ENCODE results near the gene AAK1. TPM values are rescaled to one million over a fixed set of nuclear protein-coding genes. Genes with fewer than 3 reads are reported as not detected.
"Not testable (repeated sequence)": the region's sequence is repeated elsewhere in the genome, so short reads cannot be mapped to it uniquely, and the experiment has no call there.

Gene AAK1
- total RNA-seq, 1 experiment from 2014 or later = 52.0 TPM

- peak; percentile 42 for DNase-seq (ENCODE audit: low read depth)
Observed at GRCh38 chr2:69572641-69573040, 70.9 kb downstream of the AAK1 start.

GRCh38 chr2:69571189-69571588 lies 72.3 kb downstream of the AAK1 start:
- no peak for DNase-seq (ENCODE audit: low read depth)

GRCh38 chr2:69570474-69570873 lies 73.1 kb downstream of the AAK1 start:
- DNase-seq (ENCODE audit: low read depth) = no peak

- no peak for DNase-seq (ENCODE audit: low read depth)
Observed at GRCh38 chr2:69567909-69568300, 75.6 kb downstream of the AAK1 start.

GRCh38 chr2:69567157-69567908 lies 76.2 kb downstream of the AAK1 start:
- DNase-seq (ENCODE audit: low read depth) = peak; percentile 31

GRCh38 chr2:69566669-69567068 lies 76.9 kb downstream of the AAK1 start:
- DNase-seq (ENCODE audit: low read depth) = no peak

GRCh38 chr2:69565431-69565839 lies 78.1 kb downstream of the AAK1 start:
- DNase-seq (ENCODE audit: low read depth) = peak; percentile 38

- no peak for DNase-seq (ENCODE audit: low read depth)
Observed at GRCh38 chr2:69564604-69565003, 78.9 kb downstream of the AAK1 start.

- no peak for DNase-seq (ENCODE audit: low read depth)
Observed at GRCh38 chr2:69563021-69563420, 80.5 kb downstream of the AAK1 start.

GRCh38 chr2:69561101-69561500 lies 82.4 kb downstream of the AAK1 start:
- no peak for DNase-seq (ENCODE audit: low read depth)

GRCh38 chr2:69560147-69560482 lies 83.4 kb downstream of the AAK1 start:
- DNase-seq (ENCODE audit: low read depth) = no peak

- DNase-seq (ENCODE audit: low read depth) = peak; percentile 58
Observed at GRCh38 chr2:69559442-69560146, 83.9 kb downstream of the AAK1 start.

GRCh38 chr2:69556008-69556407 lies 87.5 kb downstream of the AAK1 start:
- DNase-seq (ENCODE audit: low read depth) = no peak

GRCh38 chr2:69554981-69555380 lies 88.6 kb downstream of the AAK1 start:
- DNase-seq (ENCODE audit: low read depth) = no peak

- DNase-seq (ENCODE audit: low read depth) = no peak
Observed at GRCh38 chr2:69554568-69554967, 89.0 kb downstream of the AAK1 start.

GRCh38 chr2:69553991-69554390 lies 89.5 kb downstream of the AAK1 start:
- no peak for DNase-seq (ENCODE audit: low read depth)

- DNase-seq (ENCODE audit: low read depth) = not testable (repeated sequence)
Observed at GRCh38 chr2:69550511-69550910, 93.0 kb downstream of the AAK1 start.

GRCh38 chr2:69549421-69549820 lies 94.1 kb downstream of the AAK1 start:
- DNase-seq (ENCODE audit: low read depth) = peak; percentile 64

- DNase-seq (ENCODE audit: low read depth) = no peak
Observed at GRCh38 chr2:69547984-69548715, 95.4 kb downstream of the AAK1 start.

- DNase-seq (ENCODE audit: low read depth) = no peak
Observed at GRCh38 chr2:69546646-69547045, 96.9 kb downstream of the AAK1 start.

GRCh38 chr2:69545477-69545932 lies 98.0 kb downstream of the AAK1 start:
- no peak for DNase-seq (ENCODE audit: low read depth)

GRCh38 chr2:69544951-69545350 lies 98.6 kb downstream of the AAK1 start:
- DNase-seq (ENCODE audit: low read depth) = no peak

GRCh38 chr2:69539549-69539908 lies 104.0 kb downstream of the AAK1 start:
- DNase-seq (ENCODE audit: low read depth) = no peak
